GM18511 (cell line): ENCODE measurements around the gene MBNL1.

Experiments used
- ATAC-seq: cut with Tn5 transposase; IDR thresholded peaks from one replicate; pipeline ENCODE4 v1.9.1; 2021; ENCODE audit warnings: mild to moderate bottlenecking, moderate library complexity; ENCODE audit not compliant: unreplicated experiment

MBNL1 gene

GRCh38 chr3:152339881-152340505 is 71.3 kb downstream of the MBNL1 start:
- no peak for ATAC-seq

- ATAC-seq, result no peak
Observed at GRCh38 chr3:152345233-152345632, 76.5 kb downstream of the MBNL1 start.

- no peak for ATAC-seq
Observed at GRCh38 chr3:152346058-152346457, 77.3 kb downstream of the MBNL1 start.

- ATAC-seq, result no peak
Observed at GRCh38 chr3:152346740-152347139, 78.0 kb downstream of the MBNL1 start.

- ATAC-seq, result no peak
Observed at GRCh38 chr3:152348436-152349177, 79.9 kb downstream of the MBNL1 start.

GRCh38 chr3:152349392-152349791 is 80.7 kb downstream of the MBNL1 start:
- ATAC-seq, result no peak

GRCh38 chr3:152350139-152350538 is 81.4 kb downstream of the MBNL1 start:
- no peak for ATAC-seq

GRCh38 chr3:152350776-152351175 is 82.0 kb downstream of the MBNL1 start:
- no peak for ATAC-seq

- ATAC-seq, result no peak
Observed at GRCh38 chr3:152352554-152352953, 83.8 kb downstream of the MBNL1 start.

- no peak for ATAC-seq
Observed at GRCh38 chr3:152353578-152353977, 84.8 kb downstream of the MBNL1 start.

- ATAC-seq, result no peak
Observed at GRCh38 chr3:152355744-152356665, 87.3 kb downstream of the MBNL1 start.

- ATAC-seq, result peak; percentile 75
Observed at GRCh38 chr3:152356870-152357276, 88.1 kb downstream of the MBNL1 start.

GRCh38 chr3:152357587-152357986 is 88.9 kb downstream of the MBNL1 start:
- ATAC-seq, result no peak

- no peak for ATAC-seq
Observed at GRCh38 chr3:152359385-152360248, 90.9 kb downstream of the MBNL1 start.

GRCh38 chr3:152360302-152360701 is 91.6 kb downstream of the MBNL1 start:
- no peak for ATAC-seq

GRCh38 chr3:152360966-152361365 is 92.2 kb downstream of the MBNL1 start:
- no peak for ATAC-seq

- ATAC-seq, result no peak
Observed at GRCh38 chr3:152362086-152362485, 93.4 kb downstream of the MBNL1 start.

- no peak for ATAC-seq
Observed at GRCh38 chr3:152364237-152364636, 95.5 kb downstream of the MBNL1 start.

GRCh38 chr3:152365126-152365525 is 96.4 kb downstream of the MBNL1 start:
- ATAC-seq, result no peak

GRCh38 chr3:152365766-152366593 is 97.3 kb downstream of the MBNL1 start:
- ATAC-seq, result no peak
